Dermis microvascular lymphatic vessel endothelial cell (primary cell): ENCODE data around the gene TERC. TPM values are rescaled to one million over a fixed set of nuclear protein-coding genes. Genes with fewer than 3 reads are reported as not detected.

Source experiments
- DNase-seq, 2 donors: peaks; one replicate each; pipeline versions ENCODE4 v3.0.0 to v3.0.0-alpha.2; 2010; ENCODE audit warnings: low read depth in 2 of 2
- total RNA-seq: library from RNA; depleted of rRNA; stranded (reverse); fragments of >200 nt; gene quantifications from 2 replicates; pipeline ENCODE4 v1.2.1, GENCODE V29; 2014

Gene TERC
- 34.3 and 103 TPM in 2 replicates for total RNA-seq

- DNase-seq = peak; percentile 72 to 78
These were observed at the start of gene TERC for GRCh38 chr3:169764882-169765612. Gene TERC, minus strand, starts transcription at chr3:169765060.

- DNase-seq = peak in 1 of 2 donors; percentile 33
These were observed 49.1 kb upstream of the TERC start for GRCh38 chr3:169813757-169814517.

DNA sequence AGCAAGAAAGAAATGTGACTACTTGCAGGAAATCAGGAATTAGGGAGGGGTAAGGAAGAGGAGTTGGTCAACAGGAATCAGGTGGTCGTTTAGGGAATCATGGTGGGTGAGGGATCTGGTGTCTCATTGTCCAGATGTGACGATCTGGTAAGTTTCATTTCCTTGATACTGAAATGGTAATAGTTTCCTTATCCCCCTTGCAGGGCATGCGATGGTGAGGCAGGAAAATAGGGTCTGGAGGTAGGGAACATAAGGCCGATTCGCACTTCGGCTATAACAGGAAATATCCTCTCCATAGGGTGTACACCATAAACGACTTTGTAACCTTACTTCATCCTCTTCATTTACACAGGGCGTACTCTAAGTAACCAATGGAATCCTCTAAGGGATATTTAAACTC, 48.4 kb upstream of the TERC start:
- no peak for DNase-seq

GRCh38 chr3:169812332-169813235, 47.7 kb upstream of the TERC start, which contains the start of the genes LRRC34 and LRRIQ4:
Gene LRRC34, minus strand, starts transcription at chr3:169812904. Its CDS starts 356 bp downstream, at chr3:169812548.
Gene LRRIQ4, plus strand, starts transcription at chr3:169812870. Its CDS starts 9,052 bp downstream, at chr3:169821922.
- DNase-seq = peak; percentile 47 to 74

DNA sequence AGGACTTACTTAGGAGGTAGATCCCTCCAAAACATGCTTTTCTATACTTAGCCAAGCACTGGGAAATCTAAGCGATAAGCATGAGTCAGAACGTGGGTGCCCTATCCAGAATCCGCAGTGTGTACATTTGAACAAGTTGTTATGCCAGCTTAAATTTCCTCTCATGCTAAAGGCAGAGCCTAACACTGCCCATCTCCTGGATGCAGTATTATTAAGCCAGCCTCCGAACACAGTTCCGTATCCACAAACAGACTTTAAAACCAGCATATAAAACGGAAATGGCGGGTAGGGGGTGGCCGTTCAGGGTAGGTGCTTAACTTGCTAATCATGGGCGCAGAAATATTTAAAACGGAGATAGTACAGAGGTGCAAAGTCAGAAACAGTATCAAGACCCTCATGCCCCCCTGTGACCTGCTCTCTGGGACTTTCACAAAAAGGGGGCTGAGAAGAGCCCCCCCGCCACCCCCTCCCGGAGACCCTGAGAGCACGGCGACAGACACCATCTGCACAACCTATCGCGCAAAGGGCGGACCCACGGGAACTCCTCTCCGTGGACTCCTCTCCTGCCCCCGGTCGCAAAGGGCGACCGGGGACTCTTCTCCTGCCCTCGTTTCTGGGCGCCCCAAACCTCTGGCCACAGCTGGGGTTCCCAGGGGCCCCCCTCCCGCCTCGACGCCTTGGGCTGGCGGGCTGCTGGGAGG, 46.9 kb upstream of the TERC start:
- DNase-seq = peak in 1 of 2 donors; percentile 39

DNA sequence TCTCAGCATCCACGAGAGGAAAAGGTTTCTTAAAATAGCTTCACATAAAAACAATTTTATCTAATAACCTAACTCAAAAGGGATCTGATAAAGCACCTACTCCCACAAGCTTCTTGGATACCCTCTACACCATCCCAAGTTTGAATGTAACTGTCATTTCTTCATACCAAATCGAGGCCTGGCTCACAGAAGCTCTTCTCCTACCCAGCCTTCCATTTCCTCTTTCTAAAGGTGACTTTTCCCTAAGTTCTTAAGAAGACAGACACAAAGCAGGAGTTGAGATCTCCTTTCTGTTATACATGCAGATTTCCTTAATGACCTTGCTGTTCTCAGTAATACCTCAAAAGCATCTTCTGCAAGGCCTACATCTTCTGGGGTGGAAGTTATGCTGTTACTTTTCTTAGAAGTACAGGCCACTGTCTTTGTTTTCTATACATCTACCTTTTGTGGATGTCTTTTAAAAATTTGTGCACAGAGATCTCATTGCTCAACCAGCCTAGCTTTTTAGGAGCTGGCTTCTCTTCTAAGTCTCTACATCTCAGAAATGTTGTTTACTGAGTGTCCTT, 44.5 kb upstream of the TERC start:
- no peak for DNase-seq

- DNase-seq = no peak
These were observed 39.8 kb upstream of the TERC start for GRCh38 chr3:169804681-169805080.

- DNase-seq = no peak
These were observed 27.5 kb upstream of the TERC start for GRCh38 chr3:169792359-169792758.

GRCh38 chr3:169790687-169791429, 26.0 kb upstream of the TERC start:
- DNase-seq = no peak

GRCh38 chr3:169790219-169790618, 25.4 kb upstream of the TERC start:
- DNase-seq = no peak

GRCh38 chr3:169787791-169788190, 22.9 kb upstream of the TERC start:
- no peak for DNase-seq

- DNase-seq = no peak
These were observed 22.3 kb upstream of the TERC start for GRCh38 chr3:169787120-169787519.

- DNase-seq = no peak
These were observed 16.5 kb upstream of the TERC start for GRCh38 chr3:169781209-169781855.

- DNase-seq = no peak
These were observed 15.9 kb upstream of the TERC start for GRCh38 chr3:169780742-169781141.

GRCh38 chr3:169777822-169778221, 13.0 kb upstream of the TERC start:
- DNase-seq = no peak

GRCh38 chr3:169774186-169774585, 9.3 kb upstream of the TERC start:
- peak in 1 of 2 donors; percentile 22 for DNase-seq

DNA sequence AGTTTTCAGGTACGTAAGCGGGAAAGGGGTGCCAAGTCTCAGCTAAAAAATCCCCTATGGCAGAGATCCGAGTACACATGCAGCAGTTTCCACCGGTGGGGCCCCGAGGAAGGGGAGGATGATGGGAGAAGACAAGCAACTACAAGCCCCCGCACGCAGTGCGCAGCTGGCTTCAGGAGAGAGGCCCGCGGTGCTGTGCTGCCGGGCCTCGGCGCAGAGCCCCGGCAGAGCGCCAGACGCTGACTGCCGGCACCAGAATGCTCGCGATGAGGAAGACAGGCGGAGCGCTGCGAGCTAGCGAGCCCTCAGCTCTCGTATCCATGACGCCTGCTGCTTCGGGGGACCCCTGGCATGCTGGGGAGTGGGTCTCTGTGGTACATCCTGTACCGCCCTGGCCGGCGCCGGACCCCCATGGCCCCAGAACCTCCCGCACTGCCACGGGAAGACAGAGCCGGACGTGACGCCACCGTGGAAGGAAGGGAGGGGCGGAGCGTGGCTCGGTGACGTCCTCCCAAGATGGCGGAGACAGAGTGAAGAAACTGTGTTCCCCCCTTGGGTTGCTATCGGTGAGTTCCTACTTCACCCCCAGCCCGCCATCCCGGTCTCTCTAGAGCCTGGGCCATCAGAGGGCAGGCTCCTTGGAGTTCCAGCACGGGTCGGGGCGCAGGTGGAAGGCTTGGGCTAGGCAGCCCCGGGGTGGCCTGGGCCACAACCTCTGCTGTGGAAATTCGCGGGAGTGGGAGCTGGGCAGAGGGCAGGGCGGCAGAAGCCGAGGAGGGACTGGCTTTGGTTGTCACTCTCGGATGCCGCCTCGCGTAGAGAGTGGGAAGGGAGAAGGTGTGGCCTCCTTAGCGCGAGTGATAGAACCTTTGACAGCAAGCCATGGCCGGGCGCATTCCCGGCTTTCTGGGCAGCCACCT, 8.3 kb upstream of the TERC start, which contains the start of gene MYNN:
Gene MYNN, plus strand, starts transcription at position 500 of the 920 bp plus-strand sequence. CDS start 900 bp downstream, outside the sequence.
- peak; percentile 78 to 91 for DNase-seq

DNA sequence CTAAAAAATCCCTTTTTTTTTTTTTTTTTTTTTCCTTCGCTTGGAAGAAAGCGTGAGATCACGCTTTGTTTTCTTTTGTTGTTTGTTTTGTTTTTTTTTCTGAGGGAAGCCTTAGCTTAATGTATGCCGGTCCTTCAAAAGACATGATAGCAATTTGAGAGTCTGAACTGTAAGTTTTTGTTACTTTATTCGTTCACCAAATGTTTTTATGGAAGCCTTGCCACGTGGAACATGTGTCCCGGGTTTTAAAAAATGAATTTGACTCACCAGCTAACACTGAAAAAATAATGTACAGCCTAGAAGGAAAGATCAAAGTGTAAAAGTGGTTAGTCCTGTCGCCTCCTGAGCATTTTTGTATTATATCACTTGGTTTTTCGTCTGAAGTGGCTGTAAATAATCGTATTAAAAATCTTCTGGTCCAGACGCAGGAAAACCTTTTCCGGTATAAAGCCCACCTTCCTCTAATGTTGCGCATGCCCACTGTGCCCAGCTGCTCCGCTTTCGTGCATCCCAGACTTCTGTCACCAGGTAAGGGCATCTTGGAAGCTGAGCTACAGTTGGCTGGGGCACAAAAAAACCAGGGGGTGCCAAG, 7.5 kb upstream of the TERC start:
- DNase-seq = peak; percentile 72 to 85
